ENCODE data around the gene PCNT.

Gene PCNT

GRCh38 chr21:46323710-46324389 is at the start of gene PCNT, which contains the start of gene C21orf58 (continued):
- no peak for TF ChIP-seq ZNF354C (tag by site-specific recombination; IDR thresholded peaks at IDR 0.05; ENCODE audit: borderline replicate concordance, low read depth)
- TF ChIP-seq ZNF221 (tag by site-specific recombination; IDR thresholded peaks at IDR 0.05; ENCODE audit: borderline replicate concordance), result no peak
- no peak for TF ChIP-seq ZNF416 (tag by site-specific recombination; IDR thresholded peaks at IDR 0.05)
- TF ChIP-seq ZNF394 (tag by site-specific recombination; IDR thresholded peaks at IDR 0.05; ENCODE audit: borderline replicate concordance), result peak; percentile 61
- peak; percentile 68 for TF ChIP-seq WT1 (tag by site-specific recombination; IDR thresholded peaks at IDR 0.05)
- TF ChIP-seq ZBTB21 (tag by site-specific recombination; IDR thresholded peaks at IDR 0.05), result peak; percentile 65; the same call in 1 of the 2 replicates
- no peak for TF ChIP-seq ZNF155 (tag by site-specific recombination; IDR thresholded peaks at IDR 0.05)
- TF ChIP-seq ZNF292 (tag by site-specific recombination; IDR thresholded peaks at IDR 0.05; ENCODE audit: borderline replicate concordance, low read depth), result no peak
- no peak for TF ChIP-seq ZNF544 (tag by site-specific recombination; IDR thresholded peaks at IDR 0.05)
- TF ChIP-seq CTCF (tag by site-specific recombination; IDR thresholded peaks at IDR 0.05), result no peak
- TF ChIP-seq, protein P1, sequence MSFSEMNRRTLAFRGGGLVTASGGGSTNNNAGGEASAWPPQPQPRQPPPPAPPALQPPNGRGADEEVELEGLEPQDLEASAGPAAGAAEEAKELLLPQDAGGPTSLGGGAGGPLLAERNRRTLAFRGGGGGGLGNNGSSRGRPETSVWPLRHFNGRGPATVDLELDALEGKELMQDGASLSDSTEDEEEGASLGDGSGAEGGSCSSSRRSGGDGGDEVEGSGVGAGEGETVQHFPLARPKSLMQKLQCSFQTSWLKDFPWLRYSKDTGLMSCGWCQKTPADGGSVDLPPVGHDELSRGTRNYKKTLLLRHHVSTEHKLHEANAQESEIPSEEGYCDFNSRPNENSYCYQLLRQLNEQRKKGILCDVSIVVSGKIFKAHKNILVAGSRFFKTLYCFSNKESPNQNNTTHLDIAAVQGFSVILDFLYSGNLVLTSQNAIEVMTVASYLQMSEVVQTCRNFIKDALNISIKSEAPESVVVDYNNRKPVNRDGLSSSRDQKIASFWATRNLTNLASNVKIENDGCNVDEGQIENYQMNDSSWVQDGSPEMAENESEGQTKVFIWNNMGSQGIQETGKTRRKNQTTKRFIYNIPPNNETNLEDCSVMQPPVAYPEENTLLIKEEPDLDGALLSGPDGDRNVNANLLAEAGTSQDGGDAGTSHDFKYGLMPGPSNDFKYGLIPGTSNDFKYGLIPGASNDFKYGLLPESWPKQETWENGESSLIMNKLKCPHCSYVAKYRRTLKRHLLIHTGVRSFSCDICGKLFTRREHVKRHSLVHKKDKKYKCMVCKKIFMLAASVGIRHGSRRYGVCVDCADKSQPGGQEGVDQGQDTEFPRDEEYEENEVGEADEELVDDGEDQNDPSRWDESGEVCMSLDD (tag by site-specific recombination; IDR thresholded peaks at IDR 0.05), result no peak
- peak; percentile 26 for TF ChIP-seq ZNF660 (tag by site-specific recombination; IDR thresholded peaks at IDR 0.05)
- no peak for TF ChIP-seq ZNF202 (tag by site-specific recombination; IDR thresholded peaks at IDR 0.05; ENCODE audit: borderline replicate concordance)
- no peak for TF ChIP-seq ZNF600 (tag by site-specific recombination; IDR thresholded peaks at IDR 0.05)
- TF ChIP-seq ZNF791 (tag by site-specific recombination; IDR thresholded peaks at IDR 0.05), result peak; percentile 73
- peak; percentile 98 for TF ChIP-seq ZNF324 (tag by site-specific recombination; IDR thresholded peaks at IDR 0.05)
- TF ChIP-seq GLI4 (tag by site-specific recombination; IDR thresholded peaks at IDR 0.05), result 0 out of 2 replicates have a peak, but pooled peaks have one; percentile 52
- peak; percentile 97 for TF ChIP-seq ZNF639 (tag by site-specific recombination; IDR thresholded peaks at IDR 0.05)
- peak; percentile 100 for TF ChIP-seq ZEB2 (tag by site-specific recombination; IDR thresholded peaks at IDR 0.05)
- TF ChIP-seq ZSCAN16 (tag by site-specific recombination; IDR thresholded peaks at IDR 0.05), result peak; percentile 77
- no peak for TF ChIP-seq ZNF624 (tag by site-specific recombination; IDR thresholded peaks at IDR 0.05)
- no peak for TF ChIP-seq ZNF830 (tag by site-specific recombination; IDR thresholded peaks at IDR 0.05; ENCODE audit: low read depth)
- TF ChIP-seq ZNF704 (tag by site-specific recombination; IDR thresholded peaks at IDR 0.05), result 0 out of 2 replicates have a peak, but pooled peaks have one; percentile 30
- TF ChIP-seq HOXD13 (CRISPR knock-in tag; IDR thresholded peaks at IDR 0.05; ENCODE audit: borderline replicate concordance), result no peak
- TF ChIP-seq ZNF404 (tag by site-specific recombination; IDR thresholded peaks at IDR 0.05), result no peak
- TF ChIP-seq KLF1 (tag by site-specific recombination; IDR thresholded peaks at IDR 0.05), result peak; percentile 85
- TF ChIP-seq SALL2 (tag by site-specific recombination; IDR thresholded peaks at IDR 0.05; ENCODE audit: borderline replicate concordance), result no peak
- no peak for TF ChIP-seq ATF2 (tag by site-specific recombination; IDR thresholded peaks at IDR 0.05; ENCODE audit: low read depth)
- no peak for TF ChIP-seq ZNF214 (tag by site-specific recombination; IDR thresholded peaks at IDR 0.05; ENCODE audit: borderline replicate concordance)
- TF ChIP-seq, protein P2, sequence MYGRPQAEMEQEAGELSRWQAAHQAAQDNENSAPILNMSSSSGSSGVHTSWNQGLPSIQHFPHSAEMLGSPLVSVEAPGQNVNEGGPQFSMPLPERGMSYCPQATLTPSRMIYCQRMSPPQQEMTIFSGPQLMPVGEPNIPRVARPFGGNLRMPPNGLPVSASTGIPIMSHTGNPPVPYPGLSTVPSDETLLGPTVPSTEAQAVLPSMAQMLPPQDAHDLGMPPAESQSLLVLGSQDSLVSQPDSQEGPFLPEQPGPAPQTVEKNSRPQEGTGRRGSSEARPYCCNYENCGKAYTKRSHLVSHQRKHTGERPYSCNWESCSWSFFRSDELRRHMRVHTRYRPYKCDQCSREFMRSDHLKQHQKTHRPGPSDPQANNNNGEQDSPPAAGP (tag by site-specific recombination; IDR thresholded peaks at IDR 0.05), result peak; percentile 85

All from HEK293 (cell line).